Middle frontal gyrus (tissue), 1 donor: Measurements from ENCODE around the gene TMBIM4.

Experiments used
- DNase-seq: peaks from one replicate; pipeline ENCODE4 v3.0.0-alpha.2; 2015; ENCODE audit warnings: low spot score; ENCODE audit errors: extremely low spot score

Gene TMBIM4

DNA sequence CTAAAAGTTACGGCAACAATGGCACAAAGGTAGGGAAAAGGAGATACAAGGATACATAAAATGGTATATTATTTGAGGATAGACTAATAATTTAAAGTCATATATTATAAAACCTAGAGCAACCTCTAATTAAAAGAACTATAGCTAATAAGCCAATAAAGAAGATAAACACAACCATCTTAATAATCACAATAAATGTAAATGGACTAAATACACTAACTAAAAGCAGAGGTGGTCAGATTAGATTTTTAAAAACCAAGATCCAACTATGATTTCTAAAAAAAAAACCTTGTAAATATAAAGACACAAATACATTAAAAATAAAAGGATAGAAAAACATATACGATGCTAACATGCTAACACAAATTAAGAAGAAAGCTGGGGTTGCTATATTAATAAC, 28.5 kb downstream of the TMBIM4 start:
- DNase-seq, result no peak

- no peak for DNase-seq
Measured at GRCh38 chr12:66140731-66141130, 29.1 kb downstream of the TMBIM4 start.

DNA sequence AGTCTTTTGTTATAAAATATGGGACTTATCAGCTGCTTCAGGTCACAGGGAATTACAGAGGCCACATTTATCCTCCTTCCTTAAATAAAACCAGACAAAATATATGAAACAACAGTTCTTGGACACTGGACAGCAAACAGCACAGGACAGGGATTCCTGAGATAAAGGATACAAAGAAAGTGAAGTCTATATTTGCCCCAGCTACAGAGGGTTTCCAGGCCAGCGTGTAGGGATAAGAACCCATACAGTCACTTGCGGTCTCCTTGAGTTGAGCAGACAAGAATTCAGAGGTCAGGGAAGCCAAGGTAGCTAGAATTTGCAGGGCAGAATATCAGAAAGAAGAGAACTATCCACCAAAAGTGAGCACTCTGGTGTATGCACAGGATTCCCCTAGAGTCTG, 30.5 kb downstream of the TMBIM4 start:
- DNase-seq, result no peak

GRCh38 chr12:66137937-66138336, 31.9 kb downstream of the TMBIM4 start:
- no peak for DNase-seq

DNA sequence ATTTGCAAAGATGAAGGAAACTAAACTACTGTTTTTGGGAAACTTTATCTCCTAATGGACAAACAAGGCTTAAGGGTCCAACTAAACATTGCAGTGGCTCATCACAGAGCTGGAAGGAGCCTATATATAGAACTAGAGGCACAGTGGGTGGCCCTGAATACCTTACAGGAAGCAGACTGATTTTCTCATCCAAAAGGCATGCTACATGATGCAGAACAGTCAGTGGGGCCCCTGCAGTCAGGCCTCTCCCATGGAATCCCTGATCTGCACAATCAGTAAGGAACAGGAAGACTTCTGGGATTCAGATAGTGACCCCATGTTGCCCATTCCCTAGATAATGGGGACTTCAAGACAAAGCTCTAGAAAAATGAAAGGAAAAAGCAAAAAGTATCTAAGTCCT, 37.4 kb downstream of the TMBIM4 start:
- DNase-seq, result no peak

- DNase-seq, result no peak
Measured at GRCh38 chr12:66131067-66131688, 38.6 kb downstream of the TMBIM4 start.

DNA sequence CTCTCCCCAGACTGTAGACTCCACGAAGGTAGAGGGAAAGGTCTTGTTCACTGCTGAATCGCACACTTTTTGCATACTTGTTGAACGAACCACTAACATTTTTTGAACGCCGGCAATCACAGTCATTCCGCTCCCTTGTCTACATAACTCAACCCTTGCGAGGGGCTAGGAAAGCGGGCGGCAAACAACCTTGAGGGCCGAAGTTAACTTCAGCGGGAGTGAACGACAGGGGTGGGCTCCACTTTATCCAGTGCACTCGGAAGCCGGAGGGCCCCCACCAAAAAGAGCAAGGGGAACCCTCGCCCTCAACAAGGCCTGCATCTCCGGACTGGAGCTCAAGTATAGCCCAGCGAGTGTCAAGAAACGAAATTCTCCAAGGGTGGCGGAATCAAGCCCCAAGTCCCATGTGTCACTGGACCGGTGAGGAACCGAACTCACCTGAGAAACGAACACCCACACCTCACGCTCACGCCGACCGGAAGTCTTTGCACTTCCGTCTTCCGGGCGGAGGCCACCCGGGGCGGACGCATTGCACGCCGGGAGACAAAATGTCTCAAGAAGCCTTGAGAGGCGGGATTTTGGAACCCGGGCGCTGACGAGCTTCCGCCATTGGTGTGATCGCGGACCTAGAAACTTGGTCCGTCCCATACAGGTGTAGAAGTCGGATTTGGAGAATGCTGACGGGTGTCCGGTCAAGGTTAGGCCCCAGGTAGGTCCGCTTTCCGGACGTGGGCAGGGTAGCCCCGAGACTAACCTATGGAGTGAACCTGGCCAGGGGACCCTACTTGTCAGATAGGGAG, 39.3 kb downstream of the TMBIM4 start, which contains the start of gene LLPH:
TSS of gene LLPH (minus strand) at position 484 of the 800 bp plus-strand sequence. CDS start 1,644 bp downstream, outside the sequence.
- peak; percentile 85 for DNase-seq

DNA sequence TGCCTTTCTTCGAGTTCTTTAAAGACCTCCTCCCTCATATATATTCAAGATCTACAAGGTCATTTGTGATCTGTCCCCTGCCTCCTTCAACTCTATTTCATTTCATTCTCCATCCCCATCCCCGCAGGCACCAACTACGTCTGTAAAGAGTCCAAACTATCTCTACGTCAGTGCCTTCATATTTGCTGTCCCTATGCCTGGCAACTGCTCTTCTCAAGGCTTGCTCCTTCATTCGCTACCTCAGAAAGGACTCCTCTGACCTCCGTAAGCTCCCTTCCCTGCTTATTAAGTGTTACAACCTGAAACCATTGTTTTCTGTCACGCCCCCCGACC, 39.9 kb downstream of the TMBIM4 start:
- DNase-seq, result no peak

DNA sequence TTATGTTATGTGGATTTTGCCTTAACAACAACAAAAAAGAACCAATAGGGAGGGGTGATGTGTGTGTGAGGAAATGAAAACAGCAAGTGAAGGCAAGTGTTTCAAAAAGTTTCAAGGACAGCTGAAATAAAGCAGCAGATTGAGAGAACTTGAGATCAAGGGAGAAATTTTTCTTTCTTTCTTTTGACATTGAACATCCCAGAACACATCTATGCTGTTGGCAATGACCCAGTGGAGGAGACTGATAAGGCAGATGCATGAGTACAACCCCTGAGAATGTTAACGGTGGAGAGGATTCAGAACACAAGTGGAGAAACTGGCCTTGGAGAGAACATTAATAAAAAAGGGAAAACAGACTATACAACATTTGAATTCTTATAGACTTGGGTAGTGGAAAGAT, 42.1 kb downstream of the TMBIM4 start:
- DNase-seq, result no peak

GRCh38 chr12:66120477-66120876, 49.3 kb downstream of the TMBIM4 start:
- no peak for DNase-seq

DNA sequence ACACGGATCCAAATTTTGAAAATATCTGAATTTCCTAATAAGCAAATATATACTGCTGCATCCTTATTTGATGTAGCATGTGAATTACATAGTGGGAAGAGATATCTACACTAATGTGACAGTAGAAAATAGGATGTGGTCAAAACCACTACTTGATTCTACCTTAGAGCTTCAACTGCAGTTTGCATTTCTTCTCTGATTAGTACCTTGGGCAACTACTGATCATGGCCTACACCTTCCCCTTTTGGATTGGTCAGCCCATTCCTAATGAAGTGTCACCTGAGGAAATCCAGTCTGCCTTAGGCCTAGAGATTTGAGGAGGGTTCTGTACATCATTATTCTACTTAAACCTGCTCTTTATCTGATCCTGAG, 49.9 kb downstream of the TMBIM4 start:
- DNase-seq, result no peak

GRCh38 chr12:66119229-66119869, 50.4 kb downstream of the TMBIM4 start:
- no peak for DNase-seq

DNA sequence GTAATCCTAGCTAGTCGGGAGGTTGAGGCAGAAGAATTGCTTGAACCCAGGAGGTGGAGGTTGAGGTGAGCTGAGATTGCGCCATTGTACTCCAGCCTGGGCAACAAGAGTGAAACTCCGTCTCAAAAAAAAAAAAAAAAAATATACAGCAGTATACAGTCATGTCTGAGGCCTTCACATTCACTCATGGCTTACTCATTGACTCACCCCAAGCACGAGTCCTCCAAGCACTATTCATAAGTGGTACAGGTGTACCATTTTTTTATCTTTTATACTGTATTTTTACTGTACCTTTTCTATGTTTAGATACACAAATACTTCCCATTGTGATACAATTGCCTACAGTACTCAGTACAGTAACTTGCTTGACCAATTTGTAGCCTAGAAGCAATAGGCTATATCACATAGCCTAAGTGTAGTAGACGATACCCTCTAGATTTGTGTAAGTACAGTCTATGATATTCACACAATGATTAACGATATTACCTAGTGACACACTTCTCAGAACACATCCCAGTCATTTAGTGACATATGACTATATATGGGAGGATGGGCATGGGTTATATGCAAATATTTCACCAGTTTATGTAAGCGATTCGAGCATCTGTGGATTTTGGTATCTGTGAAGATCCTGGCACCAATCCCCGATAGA, 51.4 kb downstream of the TMBIM4 start:
- DNase-seq, result no peak

- no peak for DNase-seq
Measured at GRCh38 chr12:66117242-66117641, 52.6 kb downstream of the TMBIM4 start.

- no peak for DNase-seq
Measured at GRCh38 chr12:66115071-66115600, 54.7 kb downstream of the TMBIM4 start.

DNA sequence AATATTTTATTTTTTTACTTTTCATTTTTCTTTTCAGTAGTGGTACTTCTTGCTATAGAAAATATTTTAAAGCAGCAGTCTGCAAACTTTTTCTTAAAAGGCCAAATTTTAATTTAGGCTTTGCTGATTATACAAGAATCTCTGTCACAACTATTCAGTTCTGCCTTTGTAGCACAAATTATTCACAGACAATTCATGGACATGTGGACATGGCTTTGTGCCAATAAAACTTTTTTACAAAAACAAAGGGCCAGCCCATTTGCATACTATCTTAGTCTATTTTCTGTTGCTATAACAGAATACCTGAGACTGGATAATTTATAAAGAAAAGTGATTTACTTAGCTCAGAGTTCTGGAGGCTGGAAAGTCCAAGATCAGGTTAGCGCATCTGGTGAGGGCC, 56.3 kb downstream of the TMBIM4 start:
- no peak for DNase-seq

- no peak for DNase-seq
Measured at GRCh38 chr12:66111605-66112004, 58.2 kb downstream of the TMBIM4 start.

GRCh38 chr12:66109056-66109455, 60.7 kb downstream of the TMBIM4 start:
- no peak for DNase-seq

GRCh38 chr12:66108386-66108785, 61.4 kb downstream of the TMBIM4 start:
- no peak for DNase-seq

DNA sequence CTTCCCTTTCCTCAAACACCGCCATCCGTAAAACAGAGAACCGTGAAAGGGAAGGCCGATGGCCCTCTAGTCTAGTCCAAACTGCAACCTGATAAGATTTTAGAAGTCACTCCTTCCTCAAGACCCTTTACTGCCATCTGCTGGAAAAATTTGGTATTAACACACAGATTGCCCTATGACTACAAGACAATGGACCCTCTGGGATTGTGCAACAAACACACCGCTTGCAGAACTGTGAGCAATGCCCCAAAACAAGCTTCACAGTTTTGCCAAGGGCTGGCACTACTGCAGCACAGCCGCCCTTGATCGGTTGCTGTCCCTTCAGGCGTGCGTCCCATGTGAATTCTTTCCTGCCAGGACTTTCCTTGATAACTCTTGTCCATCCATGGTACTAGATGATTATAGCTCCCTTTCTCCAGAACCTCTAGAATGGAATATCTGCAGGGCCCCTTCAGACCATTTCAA, 62.3 kb downstream of the TMBIM4 start:
- DNase-seq, result peak; percentile 79

DNA sequence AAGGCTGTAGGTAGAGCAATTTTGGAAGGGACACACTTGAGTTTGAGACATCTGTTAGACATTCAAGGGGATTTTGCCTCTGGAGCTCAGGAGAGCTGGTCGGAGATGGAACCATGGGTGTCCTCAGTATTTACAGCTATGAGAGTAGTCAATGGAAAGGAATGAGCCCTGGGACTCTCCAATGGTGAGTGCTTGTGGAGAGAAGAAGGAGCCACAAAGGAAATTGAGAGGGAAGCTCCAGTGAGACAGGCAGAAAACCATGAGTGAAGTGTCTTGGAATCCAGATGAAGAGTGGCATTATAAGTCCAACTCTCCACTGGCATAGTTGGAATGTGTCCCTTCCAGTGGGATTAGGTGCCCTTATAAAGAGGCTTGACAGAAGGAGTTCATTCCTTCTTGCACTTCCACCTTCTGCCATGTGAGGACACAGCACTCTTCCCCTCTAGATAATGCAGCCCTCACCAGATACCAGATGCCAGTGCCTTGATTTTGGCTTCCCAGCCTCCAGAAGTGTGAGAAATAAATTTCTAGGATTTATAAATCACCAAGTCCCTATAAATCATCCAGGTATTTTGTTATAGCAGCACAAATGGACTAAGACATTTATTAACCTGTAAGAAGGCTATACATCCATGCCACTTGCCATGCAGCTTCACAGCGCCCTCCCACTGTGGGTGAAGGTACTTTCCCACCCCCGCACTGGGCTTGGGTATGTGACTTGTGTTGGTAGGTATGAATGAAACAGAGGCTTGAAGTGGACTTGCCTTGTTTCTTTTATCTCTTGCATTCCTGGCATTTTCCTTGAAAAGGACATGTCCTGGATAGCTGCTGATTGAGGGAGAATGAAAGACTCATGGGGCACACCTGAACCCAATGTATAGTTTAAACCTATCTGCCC, 66.5 kb downstream of the TMBIM4 start:
- no peak for DNase-seq
